ENCODE results near the gene C1orf35.
A peak's percentile ranks its signal among the peaks of the same experiment; 100 is the strongest.

The C1orf35 gene

DNA sequence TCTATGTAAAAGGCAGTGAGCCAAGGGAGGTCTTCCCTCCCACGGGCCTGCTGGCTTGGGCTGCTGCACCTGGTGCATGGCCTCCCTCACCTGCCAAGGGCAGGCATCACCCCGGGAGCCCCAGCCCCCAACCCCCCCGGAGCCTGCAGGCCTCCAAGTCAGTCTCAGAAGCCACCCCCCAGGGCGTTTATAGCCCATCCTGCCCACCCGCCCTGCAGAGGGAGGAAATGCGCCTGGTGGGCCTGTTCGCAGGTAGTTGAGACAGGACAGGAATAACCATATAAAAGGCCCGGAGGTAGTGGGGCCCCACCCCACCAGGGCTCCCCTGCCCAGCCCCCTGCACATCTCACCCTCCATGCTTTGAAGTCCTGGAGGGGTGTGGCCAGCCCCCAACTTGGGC is 38.8 kb downstream of the C1orf35 start:
- DNase-seq (ENCODE audit: low read depth in 2 of 3, low spot score in 1 of 3) = no peak

DNA sequence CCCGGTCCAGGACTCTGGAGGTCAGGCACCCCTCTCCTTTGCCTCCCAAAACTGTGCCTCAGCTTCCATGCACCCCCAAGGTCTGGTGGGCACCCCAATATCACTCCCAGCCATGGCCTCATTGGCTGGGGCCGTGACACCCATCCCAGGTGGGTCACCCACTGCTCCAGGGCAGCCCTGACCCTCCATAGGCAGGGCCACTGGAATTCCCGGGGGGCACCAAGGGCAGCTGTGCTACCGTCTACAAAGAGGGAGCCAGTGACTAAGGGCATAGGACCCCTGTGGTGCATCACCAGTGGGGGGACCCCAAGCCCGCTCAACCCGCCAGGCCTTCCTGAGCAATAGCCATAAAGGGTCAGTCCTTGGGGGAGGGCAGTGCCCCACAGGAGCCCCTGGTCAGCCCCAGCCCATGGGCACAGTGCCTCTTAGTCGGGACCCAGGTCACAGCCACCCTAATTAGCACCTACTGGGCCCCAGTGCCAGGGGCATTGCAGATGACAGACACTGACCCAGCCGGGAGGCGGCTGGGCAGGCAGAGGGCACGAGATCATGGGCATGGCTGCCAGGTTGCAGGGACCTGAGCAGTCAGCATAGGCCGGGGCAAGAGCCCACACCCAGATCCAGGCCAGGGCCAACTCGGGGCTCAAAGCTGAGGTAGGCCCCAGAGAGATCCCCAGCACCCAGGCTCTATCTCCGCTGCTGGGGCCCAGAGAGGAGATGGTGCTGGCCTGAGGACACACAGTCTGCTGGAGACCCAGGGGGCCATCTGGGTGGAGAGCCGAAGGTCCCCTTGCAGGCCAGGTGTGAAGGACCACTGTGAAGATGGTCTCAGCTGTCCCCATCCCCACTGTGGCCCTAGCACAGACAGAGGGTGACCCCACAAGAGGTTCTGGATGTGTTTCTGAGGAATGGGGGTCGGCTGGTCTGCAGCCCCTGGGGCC is 39.6 kb downstream of the C1orf35 start:
- no peak for DNase-seq (ENCODE audit: low read depth in 2 of 3, low spot score in 1 of 3)

DNA sequence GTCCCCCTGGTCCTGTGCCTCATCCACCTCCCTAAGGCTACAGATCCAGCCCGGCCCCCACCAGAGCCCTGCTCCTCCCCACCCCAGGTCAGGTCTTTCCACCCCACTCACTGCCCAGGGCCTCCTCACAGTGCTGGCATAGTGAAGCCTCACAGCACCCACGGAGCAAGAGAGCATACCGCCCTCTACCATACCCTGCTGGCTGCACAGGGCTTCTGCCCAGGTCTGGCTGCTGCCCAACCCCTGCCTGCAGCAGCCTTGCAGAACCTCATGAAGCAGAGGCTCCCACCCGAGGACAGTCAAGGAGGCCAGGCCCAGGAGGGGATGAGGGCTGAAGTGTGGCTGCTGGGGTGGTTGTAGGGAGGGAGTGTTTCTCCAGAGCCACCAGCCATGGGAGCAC is 40.3 kb downstream of the C1orf35 start:
- no peak for DNase-seq (ENCODE audit: low read depth in 2 of 3, low spot score in 1 of 3)

DNA sequence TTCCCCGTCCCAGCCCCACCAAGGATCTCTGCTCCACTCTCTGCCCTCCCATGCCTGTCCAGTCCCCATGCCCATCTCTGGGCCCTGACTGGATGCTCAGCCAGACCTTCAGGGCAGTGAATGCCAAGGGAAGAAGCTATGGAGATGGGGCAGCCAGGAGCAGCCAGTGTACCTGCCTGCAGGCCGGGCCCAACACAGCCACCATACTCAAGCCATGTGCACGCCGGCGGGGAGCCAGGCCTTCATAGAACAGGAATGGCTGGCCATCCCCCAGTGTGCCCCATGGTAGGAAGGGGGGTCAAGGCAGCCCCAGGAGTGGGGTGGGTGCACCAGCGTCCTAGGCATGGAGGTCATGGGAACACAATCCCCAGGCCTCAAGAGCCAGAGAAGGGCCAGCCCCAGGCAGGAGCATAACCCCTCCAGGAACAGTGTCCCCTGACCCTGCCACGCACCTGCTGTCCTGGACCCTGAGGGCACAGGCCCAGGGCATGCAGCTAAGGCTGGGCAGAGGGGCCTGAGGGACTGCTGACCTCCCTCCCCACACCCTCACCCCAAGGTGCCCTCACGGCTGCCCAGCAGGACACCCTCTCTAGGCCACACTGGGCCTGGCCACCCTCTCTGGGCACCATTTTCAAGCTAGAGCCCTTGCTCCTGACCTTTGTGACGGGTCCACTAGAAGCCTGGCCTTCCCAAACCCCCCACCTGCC is 40.9 kb downstream of the C1orf35 start:
- DNase-seq (ENCODE audit: low read depth in 2 of 3, low spot score in 1 of 3) = no peak

DNA sequence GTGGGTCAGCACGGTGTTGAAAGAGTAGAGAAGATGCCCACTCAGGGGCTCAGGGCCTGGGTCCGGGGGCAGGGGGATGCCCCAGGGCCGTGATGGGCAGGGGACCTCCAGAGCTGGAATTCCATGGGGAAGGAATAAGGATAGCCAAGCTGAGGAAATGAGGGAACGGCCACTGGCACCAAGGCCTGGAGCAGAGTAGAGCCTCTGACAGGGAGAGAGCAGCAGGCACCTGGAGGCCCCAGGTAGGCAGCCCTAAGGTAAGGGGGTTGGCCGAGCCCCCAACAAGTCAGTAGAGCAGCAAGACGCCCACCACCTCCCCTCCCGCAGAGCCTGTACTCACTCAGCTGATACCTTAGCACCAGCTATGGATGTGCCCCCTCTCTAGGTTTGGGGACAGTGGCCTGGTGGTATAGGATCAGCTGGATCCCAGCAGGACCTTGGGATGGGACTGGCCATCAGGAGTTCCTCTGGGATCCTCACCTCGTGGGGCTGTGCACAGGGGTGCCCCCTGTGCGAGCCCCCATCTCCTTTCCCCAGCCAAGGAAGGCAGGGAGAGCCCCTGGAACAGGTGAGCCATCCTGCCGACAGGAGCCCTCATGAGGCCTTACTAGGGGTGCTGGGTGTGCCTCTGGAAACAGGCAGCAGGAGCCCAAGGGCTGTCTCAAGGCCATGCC is 41.6 kb downstream of the C1orf35 start:
- DNase-seq (ENCODE audit: low read depth in 2 of 3, low spot score in 1 of 3) = no peak

DNA sequence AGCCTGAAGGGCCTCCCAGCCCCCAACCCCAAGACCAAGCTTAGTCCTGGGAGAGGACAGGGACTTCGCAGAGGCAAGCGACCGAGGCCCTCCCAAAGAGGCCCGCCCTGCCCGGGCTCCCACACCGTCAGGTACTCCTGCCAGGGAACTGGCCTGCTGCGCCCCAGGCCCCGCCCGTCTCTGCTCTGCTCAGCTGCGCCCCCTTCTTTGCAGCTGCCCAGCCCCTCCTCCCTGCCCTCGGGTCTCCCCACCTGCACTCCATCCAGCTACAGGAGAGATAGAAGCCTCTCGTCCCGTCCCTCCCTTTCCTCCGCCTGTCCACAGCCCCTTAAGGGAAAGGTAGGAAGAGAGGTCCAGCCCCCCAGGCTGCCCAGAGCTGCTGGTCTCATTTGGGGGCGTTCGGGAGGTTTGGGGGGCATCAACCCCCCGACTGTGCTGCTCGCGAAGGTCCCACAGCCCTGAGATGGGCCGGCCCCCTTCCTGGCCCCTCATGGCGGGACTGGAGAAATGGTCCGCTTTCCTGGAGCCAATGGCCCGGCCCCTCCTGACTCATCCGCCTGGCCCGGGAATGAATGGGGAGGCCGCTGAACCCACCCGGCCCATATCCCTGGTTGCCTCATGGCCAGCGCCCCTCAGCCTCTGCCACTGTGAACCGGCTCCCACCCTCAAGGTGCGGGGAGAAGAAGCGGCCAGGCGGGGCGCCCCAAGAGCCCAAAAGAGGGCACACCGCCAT is 42.5 kb downstream of the C1orf35 start:
- no peak for DNase-seq (ENCODE audit: low read depth in 2 of 3, low spot score in 1 of 3)

DNA sequence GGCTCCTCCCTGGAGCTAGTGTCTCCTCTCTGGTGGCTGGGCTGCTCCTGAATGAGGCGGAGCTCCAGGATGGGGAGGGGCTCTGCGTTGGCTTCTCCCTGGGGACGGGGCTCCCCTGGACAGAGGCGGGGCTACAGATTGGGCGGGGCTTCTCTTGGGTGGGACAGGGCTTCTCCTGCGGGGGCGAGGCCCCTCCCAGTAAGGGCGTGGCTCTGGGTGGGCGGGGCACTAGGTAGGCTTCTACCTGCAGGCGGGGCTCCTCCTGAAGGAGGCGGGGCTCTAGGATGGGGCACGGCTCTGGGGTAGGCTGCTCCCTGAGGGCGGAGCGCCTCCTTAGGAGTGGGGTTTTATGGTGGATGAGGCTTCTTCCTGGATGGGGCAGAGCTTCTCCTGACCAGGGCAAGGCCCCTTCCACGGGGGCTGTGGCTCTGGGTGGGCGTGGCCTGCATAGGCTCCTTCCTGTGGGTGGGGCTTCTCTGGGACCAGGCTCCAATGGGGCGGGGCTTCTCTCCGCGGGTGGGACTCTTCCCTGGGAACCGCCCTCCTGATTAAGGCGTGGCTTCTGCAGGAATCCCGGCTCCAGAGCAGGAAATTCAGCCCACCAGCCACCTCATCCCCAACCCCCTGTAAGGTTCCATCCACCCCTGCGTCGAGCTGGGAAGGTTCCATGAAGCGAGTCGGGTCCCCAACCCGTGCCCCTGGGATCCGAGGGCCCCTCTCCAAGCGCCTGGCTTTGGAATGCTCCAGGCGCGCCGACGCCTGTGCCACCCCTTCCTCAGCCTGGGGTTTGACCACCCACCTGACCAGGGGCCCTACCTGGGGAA is 43.3 kb downstream of the C1orf35 start:
- peak; percentile 58 to 86 (median 76) for DNase-seq (ENCODE audit: low read depth in 2 of 3, low spot score in 1 of 3)

DNA sequence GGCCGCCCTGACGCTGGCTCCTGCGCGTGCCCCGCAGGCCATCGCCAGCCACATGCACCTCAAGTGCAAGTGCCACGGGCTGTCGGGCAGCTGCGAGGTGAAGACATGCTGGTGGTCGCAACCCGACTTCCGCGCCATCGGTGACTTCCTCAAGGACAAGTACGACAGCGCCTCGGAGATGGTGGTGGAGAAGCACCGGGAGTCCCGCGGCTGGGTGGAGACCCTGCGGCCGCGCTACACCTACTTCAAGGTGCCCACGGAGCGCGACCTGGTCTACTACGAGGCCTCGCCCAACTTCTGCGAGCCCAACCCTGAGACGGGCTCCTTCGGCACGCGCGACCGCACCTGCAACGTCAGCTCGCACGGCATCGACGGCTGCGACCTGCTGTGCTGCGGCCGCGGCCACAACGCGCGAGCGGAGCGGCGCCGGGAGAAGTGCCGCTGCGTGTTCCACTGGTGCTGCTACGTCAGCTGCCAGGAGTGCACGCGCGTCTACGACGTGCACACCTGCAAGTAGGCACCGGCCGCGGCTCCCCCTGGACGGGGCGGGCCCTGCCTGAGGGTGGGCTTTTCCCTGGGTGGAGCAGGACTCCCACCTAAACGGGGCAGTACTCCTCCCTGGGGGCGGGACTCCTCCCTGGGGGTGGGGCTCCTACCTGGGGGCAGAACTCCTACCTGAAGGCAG is 44.0 kb downstream of the C1orf35 start:
- DNase-seq (ENCODE audit: low read depth in 2 of 3, low spot score in 1 of 3) = no peak

DNA sequence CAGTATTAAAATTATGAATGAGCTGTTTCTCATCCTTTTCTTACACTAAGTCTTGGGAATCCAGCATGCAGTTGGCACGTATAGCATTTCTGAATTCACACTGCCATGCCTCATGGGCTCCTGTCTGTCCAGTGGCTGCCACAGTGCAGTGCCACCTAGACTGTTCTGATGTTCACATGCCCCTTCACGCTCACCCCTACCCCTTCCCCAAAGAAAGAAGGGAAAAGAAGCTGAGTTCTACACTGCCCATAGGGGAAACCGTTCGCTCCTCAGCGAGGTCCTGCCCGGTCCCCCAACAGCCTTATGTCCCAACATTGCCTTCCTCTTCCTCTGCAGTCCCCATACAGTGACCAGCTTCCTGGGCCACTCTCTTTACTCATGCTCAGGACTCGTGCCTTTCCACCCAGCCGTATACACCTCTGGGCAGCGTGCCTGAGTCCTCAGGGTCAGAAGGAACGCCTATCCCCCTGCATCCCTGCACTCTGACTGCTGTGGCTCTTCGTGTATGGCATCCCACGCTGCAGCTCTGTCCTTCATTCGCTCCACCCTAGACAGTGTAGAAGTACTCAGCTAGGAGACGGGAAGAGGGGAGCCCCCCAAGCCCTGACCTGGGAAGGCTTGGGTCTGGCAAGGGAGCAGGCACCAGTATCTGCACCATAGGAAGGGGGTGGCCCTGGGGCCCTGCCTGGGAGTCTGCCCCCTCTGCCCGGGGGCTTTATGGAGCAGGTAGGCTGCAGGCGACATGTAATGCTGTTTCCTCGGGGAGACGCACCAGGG is 44.8 kb downstream of the C1orf35 start:
- DNase-seq (ENCODE audit: low read depth in 2 of 3, low spot score in 1 of 3) = no peak

Data from stimulated activated CD4-positive, alpha-beta T cell treated with anti-CD3 and anti-CD28 coated beads, Interleukin-12 subunit alpha, Interleukin-12 subunit beta, amount 100 ng/mL, for 48 hours (primary cell).